Activated CD4-positive, alpha-beta T cell treated with anti-CD3 and anti-CD28 coated beads, Interleukin-2, amount 50 U/mL, for 4 hours (primary cell): Measurements from ENCODE around the gene DMRT3.
"Not testable (repeated sequence)": the region's sequence is repeated elsewhere in the genome, so short reads cannot be mapped to it uniquely, and the experiment has no call there.

Source experiments
- DNase-seq, 2 experiments: peaks; one replicate each; pipeline ENCODE4 v3.0.0-alpha.2; 2020

DMRT3 gene

GRCh38 chr9:971901-972500 lies 4.5 kb upstream of the DMRT3 start:
- DNase-seq: no peak

GRCh38 chr9:972501-973294 lies 3.8 kb upstream of the DMRT3 start:
- DNase-seq: no peak

GRCh38 chr9:973295-973834 lies 3.1 kb upstream of the DMRT3 start:
- DNase-seq: no peak

GRCh38 chr9:974031-974995 lies 2.1 kb upstream of the DMRT3 start:
- no peak for DNase-seq

- no peak for DNase-seq
Measured at GRCh38 chr9:974996-975739, 1.3 kb upstream of the DMRT3 start.

- no peak for DNase-seq
Measured at GRCh38 chr9:975740-976257, 656 bp upstream of the DMRT3 start.

GRCh38 chr9:976943-977837 lies 735 bp downstream of the DMRT3 start:
- no peak for DNase-seq

- DNase-seq: no peak
Measured at GRCh38 chr9:977838-978830, 1.7 kb downstream of the DMRT3 start.

GRCh38 chr9:979983-980382 lies 3.5 kb downstream of the DMRT3 start:
- DNase-seq: no peak

- no peak for DNase-seq
Measured at GRCh38 chr9:980640-981039, 4.2 kb downstream of the DMRT3 start.

GRCh38 chr9:981491-981898 lies 5.0 kb downstream of the DMRT3 start:
- DNase-seq: no peak

GRCh38 chr9:982394-983230 lies 6.2 kb downstream of the DMRT3 start:
- no peak for DNase-seq

GRCh38 chr9:994005-994404 lies 17.6 kb downstream of the DMRT3 start:
- no peak for DNase-seq

- no peak for DNase-seq
Measured at GRCh38 chr9:995192-995591, 18.7 kb downstream of the DMRT3 start.

GRCh38 chr9:995781-996180 lies 19.3 kb downstream of the DMRT3 start:
- DNase-seq: no peak

GRCh38 chr9:998299-999110 lies 22.1 kb downstream of the DMRT3 start:
- DNase-seq: not testable (repeated sequence)

GRCh38 chr9:1001838-1002237 lies 25.4 kb downstream of the DMRT3 start:
- no peak for DNase-seq

GRCh38 chr9:1002678-1003077 lies 26.2 kb downstream of the DMRT3 start:
- DNase-seq: no peak
